Inflammatory macrophage treated with lipopolysaccharide for 1 hour (primary cell): ENCODE measurements around the gene TDRD1.

Source experiments
- DNase-seq, 2 donors: peaks; one replicate each; pipeline ENCODE4 v3.0.0-alpha.2; 2020 to 2022

TDRD1 gene

DNA sequence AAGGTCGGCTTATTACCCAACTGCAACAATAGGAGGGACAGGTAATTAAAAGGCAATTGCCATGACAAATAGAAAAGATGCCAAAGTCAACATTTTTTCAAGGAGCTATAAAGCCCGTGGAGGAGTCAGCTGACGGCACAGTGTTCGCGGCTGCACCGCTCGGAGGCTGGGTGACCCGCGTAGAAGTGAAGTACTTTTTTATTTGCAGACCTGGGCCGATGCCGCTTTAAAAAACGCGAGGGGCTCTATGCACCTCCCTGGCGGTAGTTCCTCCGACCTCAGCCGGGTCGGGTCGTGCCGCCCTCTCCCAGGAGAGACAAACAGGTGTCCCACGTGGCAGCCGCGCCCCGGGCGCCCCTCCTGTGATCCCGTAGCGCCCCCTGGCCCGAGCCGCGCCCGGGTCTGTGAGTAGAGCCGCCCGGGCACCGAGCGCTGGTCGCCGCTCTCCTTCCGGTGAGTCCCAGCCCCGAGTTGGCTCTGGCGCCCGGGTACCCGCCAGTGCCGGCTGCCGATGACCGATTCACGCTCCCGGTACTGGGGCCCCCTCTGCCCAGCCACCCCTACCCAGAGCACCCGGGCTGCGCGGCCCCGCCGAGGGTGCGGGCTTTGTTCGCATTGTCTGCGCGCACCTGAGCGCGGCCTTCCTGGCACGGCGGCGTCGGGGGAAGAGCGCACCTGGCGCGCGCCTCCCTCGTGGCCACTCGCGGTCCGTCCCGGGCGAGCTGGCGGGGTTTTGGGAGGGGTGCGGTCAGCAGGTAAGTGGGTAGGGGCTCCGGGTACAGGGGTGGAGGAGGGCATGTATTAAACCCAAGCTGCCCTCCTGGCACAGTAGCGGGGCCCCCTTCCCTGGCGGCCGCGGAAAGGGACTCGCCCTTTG, 60.2 kb downstream of the TDRD1 start, which contains the start of gene VWA2:
Gene VWA2 (plus strand): TSS at position 138 of the 877 bp plus-strand sequence. CDS start 9,460 bp downstream, outside the sequence.
- no peak for DNase-seq

DNA sequence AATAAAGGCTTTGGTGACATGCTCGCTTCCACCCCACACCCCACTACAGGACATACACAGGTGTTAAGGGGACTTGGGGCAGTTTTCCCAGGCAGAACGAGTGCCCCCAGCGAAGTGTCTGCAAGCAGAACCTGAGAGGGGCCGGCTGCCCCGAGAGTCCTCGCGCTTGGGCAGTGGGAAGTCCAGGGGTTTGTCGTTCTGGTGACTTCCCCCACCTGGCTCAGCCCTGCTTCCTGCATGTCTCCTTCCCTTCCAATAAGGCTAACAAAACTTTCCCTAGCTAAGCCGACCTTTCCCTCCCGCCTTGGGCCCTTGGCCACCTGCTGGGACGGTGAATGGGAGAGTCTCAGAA, 60.8 kb downstream of the TDRD1 start:
- DNase-seq: no peak

DNA sequence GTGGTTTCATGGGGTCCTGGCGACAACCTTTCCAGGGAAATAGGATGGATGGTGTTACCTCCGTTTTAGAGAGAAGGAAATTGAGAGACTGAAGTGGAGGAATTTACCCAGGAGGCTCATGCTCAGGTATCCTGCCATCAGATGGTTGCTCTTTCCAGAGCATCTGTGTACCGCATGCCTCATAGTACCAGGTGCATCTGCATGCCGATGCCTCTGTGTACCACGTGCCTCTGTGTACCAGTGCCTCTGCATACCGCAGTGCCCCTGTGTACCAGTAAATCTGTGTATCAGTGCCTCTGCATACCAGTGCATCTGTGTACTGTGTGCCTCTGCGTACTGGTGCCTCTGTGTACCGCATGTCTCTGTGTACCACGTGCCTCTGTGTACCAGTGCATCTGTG, 63.1 kb downstream of the TDRD1 start:
- no peak for DNase-seq

DNA sequence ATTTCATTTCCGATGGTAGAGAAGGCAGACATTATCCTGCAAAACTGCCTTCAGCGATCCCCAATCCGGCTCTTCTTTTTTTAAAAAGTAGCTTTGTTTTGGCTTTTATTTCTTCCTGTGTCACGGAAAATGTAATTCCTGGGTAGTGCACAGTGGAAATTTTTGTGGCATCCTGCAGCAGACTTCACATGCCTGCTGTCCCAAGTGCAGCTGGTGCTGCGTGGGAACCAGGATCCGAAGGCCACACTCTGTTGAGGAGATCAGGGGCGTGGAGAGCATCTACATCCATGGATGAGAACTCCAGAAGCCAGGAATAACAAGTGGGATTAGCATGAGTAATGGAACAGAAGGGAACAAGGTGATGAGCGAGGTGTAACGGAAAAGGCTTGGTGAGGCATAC, 64.5 kb downstream of the TDRD1 start:
- no peak for DNase-seq

DNA sequence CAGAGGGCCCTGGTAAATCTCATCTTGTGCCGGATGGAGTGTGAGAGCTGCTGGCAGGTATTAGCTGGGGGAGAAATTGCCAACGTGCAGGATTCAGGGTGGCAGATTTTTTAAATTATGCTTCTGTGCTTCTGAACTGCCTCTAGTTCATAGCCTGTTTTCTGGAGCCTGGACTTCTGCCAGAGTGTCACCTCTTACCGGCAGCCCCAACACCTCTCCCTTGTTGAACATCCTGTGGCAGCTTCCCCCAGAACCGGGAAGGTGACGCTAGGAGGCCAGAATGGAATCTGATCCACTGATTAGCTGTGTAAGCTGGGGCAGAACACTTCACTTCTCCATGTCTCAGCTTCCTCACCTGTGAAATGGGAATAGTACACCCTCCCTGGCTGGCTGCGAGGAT, 65.0 kb downstream of the TDRD1 start:
- no peak for DNase-seq

DNA sequence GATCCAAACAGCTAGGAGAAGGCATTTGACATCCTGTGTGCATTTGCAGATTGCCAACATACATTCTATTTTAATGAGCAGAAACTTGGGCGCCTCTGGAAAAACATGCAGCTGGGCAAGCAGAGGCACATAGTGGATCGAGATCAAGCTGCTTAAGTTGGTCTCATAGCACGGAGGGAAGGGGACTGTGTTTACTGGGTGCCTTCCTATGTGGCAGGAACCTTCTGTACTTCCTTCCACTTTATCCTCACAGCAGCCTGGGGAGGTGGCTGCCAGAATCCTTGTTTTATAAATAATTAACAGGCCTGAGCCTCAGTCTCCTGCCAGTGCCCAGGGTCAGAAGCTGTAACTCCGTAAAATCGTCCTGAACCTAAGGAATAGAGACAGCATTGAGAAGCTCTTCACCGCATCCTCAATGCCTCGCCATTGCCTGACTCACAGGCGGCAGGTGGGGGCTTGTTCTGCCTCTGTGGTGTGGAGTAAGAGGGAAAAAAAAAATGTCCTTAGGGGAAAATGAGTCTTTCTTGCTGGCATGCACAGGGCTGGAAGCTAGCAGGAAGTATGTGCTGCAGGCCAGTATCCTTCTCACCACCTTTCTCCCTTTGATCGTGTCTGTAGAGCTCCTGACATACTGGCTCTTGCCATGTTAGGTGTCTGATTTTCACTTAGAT, 66.1 kb downstream of the TDRD1 start:
- DNase-seq: no peak

DNA sequence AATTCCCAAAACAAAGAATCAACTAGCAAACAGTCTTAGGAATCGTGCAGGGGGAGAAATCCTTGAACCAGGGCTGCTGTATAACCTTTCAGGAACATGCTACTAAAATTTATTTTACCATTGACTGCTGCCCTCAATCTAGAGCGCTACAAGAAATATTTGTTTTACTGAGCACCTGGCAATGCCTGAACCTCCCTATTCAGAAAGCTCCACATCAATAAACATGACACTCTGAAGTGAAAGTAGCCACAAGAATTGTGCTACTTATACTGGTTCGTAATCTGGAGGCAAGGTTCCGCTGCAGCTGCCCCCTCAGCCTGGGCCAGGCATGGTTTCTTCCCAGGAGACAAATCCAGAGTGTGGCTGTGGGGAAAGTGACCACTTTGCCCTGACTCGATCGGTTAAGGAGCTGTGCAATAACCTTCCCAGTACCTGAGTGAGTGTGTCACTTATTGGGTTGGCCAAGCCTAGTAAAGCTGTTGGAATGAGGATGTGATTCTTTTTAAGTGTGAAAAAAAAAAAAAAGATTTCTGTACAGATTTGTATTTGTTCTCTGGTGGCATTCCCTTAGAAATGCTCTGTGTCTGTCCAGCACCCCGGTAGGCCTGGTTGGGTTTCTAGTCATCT, 67.6 kb downstream of the TDRD1 start:
- no peak for DNase-seq

DNA sequence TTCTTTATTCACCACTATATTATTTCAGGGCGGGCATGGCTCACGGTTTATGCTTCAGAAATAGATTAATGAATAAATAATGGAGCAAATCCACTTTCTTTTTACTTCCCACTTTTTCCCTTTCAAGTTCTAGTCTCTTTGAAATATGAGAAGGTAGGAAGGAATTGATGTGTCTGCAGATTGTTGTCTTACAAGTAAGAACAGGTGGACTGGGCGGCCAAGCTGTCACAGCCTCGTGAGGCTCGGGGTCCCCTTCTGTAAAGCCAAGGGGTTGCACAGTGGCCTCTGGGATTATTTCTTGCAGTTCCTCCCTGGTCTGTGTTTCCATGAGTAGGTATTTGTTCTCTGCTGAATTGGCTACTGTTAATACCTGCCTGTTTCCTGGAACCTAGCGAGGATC, 71.1 kb downstream of the TDRD1 start:
- no peak for DNase-seq

DNA sequence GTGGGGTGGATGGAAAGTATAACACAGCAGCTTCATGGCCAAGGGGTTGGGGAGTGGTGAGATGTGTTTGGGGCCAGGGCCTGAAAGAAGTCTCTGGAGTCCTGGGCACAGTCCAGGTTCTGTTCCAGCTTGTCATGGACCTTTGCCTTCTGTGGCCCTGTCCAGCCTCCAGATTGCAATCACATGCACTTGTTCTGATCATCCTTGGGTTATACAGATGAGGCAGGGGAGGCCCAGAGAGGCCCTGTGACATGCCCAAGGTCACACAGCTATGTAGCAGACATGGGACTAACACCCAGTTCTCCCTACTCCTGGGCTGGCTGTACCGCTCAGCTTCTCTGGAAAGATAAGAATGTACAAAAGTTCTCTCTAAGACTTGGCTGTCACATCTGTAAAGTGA, 71.6 kb downstream of the TDRD1 start:
- DNase-seq: no peak

DNA sequence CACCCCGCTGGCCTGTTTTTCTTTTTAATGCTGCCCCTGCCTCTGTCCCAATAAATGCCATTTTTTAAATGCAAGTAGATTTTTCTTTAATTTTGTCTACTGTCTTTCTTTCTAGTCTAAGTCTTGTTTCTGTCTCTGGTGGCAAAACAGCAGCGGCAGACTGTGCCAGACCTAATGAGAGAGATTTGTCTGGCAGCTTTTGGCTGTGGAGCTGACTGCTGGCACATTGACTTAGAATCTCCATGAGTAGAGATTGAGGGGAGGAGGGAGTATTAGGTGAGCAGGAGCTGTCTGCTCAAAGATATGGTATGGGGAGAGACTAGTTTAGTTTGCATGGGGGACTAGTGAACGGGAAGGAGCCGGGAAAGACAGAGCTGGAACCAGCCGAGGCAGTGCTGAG, 72.9 kb downstream of the TDRD1 start:
- no peak for DNase-seq

DNA sequence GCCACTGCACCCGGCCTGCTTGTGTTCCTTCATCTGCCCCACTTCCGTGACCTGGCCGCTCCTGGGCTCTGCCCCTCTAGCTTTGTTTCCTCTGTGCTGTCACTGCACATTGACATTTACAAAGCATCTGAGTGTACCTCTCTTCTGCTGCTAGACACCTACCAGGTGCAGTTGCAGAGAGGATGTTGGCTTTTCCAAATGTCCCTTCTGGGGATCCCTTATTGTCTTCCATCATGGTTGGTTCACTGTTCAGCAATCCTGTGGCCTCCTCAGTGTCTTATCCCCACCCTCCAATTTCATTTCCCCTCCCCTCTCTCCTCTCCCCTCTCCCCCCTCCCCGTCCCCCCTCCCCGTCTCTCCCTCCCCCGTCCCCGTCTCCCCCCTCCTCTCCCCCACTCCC, 73.7 kb downstream of the TDRD1 start:
- no peak for DNase-seq

DNA sequence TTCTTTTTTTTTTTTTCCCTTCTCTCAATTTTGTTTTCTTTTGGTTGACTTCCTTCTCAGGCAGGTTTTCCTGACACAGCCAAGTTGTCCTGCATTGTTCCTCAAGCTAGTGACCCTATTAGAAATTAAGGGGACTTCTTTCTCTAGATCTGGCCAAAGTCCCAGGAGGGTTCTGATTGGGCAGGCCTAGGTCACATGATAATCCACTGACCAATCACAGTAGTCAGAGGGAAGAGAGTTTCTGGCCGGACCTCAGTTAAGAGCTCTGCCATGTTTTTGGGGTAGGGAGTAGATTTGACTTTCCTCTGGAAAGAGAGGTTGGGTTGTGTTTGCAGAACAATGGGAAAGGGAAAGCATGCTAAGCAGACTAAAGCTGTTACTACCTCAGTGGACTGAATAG, 76.1 kb downstream of the TDRD1 start:
- no peak for DNase-seq

DNA sequence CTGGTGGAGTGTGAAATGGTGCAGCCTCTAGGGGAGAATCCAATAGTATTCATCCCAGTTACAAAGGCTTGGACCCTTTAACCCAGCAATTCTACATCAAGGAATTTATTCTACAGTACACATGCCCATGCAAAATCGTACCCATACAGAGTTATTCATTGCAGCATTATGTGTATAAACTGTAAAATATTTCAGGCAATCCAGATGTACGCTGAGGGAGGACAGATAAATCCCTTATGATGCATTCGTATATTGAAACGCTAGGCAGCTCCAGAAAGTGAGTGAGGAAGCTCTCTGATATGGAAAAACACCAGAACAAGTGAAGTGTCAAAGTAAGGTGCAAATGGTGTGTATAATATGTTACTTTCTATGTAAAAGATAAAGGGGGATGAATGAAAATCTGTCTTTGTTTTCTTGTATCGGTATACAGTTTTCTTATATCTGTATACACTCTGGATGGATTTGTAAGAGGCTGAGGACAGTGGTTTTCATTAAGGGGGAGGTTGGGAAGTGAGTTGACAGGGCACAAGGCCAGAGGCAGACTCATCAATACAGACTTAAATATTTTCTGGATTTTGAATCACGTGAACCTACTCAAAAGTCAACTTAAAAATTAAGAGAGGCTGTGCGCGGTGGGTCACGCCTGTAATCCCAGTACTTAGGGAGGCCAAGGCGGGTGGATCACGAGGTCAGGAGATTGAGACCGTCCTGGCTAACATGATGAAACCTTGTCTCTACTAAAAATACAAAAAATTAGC, 77.0 kb downstream of the TDRD1 start:
- no peak for DNase-seq

DNA sequence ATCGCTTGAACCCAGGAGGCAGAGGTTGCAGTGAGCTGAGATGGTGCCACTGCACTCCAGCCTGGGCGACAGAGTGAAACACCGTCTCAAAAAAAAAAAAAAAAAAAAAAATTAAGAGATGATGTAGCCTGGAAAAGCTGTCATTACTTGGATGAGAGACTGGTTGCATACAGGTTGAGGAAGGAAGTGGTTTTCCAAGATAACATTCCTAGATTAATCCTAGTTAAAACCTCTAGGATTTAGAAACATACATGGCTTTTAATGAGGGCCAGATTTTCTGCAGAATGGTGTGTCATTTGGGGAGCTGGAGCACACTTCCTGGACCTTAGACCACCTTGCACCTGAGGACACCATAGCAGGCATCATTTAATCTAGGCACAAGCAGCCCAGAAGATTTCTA, 77.7 kb downstream of the TDRD1 start:
- DNase-seq: no peak

DNA sequence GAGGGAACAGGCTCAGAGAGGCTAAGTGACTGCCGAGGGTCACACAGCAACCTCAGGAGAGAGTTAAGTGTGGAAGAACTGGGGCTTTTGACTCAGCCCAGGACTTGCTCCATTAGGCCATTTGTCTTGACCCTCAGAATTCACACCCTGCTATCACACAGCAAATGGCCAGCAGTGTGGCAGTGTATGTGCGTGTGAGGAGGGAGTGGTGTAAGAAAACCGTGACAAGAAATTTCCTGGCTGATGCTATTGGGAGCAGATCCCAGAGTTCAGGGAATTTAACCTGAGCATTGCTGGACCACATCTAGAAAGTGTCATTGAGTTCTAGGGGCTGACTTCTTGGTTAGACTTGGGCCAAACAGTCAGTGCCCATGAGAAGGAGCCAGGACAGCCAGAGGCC, 78.3 kb downstream of the TDRD1 start:
- no peak for DNase-seq

DNA sequence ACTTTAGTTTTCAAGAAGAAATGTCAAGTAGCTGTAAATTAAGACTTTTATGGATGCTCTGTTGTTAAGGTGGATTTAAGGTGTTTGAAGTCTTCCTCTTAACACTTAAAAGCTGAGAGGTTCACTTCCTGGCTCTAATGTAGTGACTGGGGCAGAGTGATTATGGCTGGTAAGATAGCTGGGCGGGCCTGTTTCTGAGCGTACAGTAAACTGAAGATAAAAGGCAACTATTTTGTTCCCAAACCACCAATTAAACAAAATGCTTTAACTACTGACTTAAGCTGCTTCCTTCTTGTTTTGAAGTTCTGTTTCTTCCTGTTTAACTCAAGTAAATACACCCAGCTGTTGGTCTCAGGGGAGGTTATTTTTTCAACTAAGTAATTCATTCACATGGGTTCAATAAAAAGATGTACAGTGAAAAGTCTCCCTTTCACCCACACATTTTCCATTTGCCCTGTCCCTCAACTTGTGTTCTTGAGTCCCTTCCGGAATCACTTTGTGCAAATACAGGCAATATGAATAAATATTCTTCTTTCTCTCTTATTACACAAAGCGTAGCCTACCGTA, 79.2 kb downstream of the TDRD1 start:
- no peak for DNase-seq

DNA sequence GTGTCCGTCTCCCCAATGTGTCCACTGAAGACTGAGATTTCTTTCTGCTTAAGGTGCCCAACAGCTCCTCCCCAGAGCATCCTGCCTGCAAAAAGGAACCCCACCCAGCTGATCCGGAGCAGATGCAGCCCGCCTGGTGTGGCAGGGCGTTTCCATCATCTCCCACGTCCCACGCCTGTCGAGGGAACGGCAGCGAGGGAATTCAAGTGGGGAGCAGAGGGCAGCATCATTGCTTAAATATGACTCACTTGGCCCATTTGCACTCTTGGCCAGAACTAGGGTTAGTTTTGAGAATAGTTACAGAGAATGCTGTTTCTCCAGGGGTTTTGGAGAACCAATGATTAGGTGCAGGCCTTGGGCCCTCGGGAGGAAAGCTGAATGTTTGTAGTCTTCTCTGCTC, 80.7 kb downstream of the TDRD1 start:
- DNase-seq: no peak

DNA sequence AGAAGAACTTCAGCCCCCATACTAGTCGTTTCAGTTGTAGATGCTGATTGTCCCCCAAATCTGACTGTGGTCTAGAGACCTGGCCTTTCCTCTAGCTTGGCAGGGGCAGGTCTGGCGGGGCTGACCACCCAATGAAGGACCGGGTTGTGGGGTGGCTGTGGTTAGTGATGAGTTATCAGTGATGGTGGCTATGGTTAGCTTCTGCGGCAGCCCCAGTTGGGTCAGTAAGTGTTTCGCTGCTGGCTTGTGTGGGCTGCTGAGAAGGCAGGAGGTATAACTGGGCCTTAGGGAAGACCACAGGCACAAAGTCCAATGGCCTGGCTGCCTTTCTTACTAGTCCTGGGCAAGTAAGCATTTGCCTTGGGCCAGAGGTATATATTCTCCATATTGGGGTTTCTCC, 81.2 kb downstream of the TDRD1 start:
- no peak for DNase-seq

DNA sequence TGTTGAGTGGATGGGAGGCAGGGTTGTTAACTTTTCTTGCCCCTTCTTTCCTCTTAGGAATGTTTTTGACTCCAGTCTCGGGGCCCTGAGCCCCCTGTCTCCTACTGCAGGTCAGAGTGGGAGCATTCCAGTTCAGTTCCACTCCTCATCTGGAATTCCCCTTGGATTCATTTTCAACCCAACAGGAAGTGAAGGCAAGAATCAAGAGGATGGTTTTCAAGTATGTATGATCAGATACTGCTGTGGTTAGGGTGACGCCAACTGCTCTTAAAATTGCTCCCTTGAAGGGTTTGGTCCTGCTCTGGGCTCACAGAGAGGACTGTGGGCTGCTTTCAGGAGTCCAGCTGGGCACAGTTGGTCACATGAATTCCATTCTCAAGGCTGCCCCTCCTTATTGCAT, 81.9 kb downstream of the TDRD1 start:
- no peak for DNase-seq

DNA sequence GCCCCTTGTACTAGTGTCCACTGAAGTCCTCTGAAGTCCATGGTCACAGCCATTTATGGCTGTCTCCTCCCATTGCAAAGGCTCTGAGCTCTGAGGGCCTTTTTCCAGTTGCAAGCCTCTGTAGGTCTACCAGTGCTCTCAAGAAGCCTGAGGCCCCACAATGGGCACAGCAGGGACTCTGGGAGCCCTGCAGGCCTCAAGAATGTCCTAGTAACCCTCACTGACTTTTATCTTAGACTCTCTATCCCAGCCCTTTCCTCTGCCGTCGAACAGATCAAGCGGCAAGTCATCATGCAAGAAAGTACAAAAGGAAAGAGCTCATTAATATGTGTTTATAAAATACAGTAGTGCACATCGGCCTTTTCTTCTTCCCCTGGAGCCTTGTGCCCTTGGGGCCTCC, 83.3 kb downstream of the TDRD1 start:
- no peak for DNase-seq

DNA sequence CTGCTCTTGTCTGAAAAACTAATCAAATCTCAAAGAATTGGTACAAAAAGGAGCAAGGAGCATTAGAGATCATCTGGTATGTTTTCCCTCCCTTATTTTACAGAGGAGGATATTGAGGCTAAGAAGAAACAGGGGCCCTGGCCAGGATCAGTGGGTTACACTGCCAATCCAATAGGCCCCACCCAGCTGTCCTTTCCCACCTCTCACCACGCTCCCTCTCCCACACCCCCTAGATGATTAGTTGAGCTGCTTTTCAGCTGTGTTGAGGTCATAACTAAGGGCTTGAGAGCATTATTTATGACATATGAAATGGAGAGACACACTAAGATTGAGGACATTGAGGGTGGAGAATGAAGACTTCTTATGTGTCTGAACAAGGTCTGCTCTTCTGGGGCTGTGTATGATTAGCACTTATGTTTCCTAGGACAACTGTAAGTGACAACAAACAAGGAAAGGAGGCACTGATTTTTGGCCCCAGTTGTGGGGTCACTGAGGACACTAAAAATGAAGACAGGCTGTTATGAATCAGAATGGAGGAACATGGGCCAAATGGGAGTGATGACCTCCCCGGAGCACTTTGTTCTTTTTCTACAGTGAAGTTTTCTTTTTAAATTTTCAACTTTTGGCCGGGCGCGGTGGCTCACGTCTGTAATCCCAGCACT, 86.4 kb downstream of the TDRD1 start:
- DNase-seq: no peak

DNA sequence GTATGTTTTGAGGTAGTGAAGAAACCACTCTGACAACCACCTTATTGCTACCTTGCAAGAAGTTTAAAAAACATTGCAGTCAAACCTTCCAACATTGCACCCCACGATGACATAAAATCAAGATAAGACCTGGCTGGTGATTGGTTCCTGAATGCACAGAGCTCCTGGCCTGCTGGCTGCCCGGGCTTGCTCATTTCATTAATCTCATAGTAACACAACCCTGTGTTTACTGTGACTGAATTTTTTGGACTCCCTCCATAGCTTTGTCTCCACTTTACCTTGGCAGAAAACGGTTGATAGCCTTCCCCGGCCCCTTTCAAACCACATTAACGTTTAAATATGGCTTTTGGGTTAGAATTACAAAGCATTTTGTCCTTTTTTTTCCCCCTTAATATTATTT, 87.4 kb downstream of the TDRD1 start:
- no peak for DNase-seq
